H9 (cell line): ENCODE measurements around the gene CDH4. TPM values are rescaled to one million over a fixed set of nuclear protein-coding genes. Genes with fewer than 3 reads are reported as not detected.

Experiments used
- DNase-seq: peaks from one replicate; pipeline ENCODE4 v3.0.0-alpha.2; 2017
- H2AFZ ChIP-seq: one replicate; pipeline ENCODE4 v1.6.1; 2013; ENCODE audit warnings: mild to moderate bottlenecking, low read length, control low read depth, moderate library complexity
- H2AK5ac ChIP-seq: 2 replicates; pipeline ENCODE4 v1.6.1; 2013; ENCODE audit warnings: low read length, control low read depth, mixed read lengths; ENCODE audit not compliant: insufficient read length
- H2BK120ac ChIP-seq: one replicate; pipeline ENCODE4 v1.6.1; 2013; ENCODE audit warnings: low read depth, mild to moderate bottlenecking, low read length, control low read depth, inconsistent platforms; ENCODE audit not compliant: poor library complexity, severe bottlenecking
- H2BK12ac ChIP-seq: 2 replicates; pipeline ENCODE4 v1.6.1; 2013; ENCODE audit warnings: low read length, control low read depth, mixed read lengths, low read depth; ENCODE audit not compliant: insufficient read length
- H2BK15ac ChIP-seq: 2 replicates; pipeline ENCODE4 v1.6.1; 2013; ENCODE audit warnings: low read depth, low read length, control low read depth
- H2BK20ac ChIP-seq: one replicate; pipeline ENCODE4 v1.6.1; 2013; ENCODE audit warnings: low read depth, mild to moderate bottlenecking, low read length, control low read depth, inconsistent platforms; ENCODE audit not compliant: poor library complexity, severe bottlenecking
- H2BK5ac ChIP-seq: 2 replicates; pipeline ENCODE4 v1.6.1; 2013; ENCODE audit warnings: low read length, control low read depth, mixed read lengths; ENCODE audit not compliant: insufficient read length
- H3K14ac ChIP-seq: 2 replicates; pipeline ENCODE4 v1.6.1; 2013; ENCODE audit warnings: low read length, control low read depth; ENCODE audit not compliant: insufficient read depth
- H3K18ac ChIP-seq: 2 replicates; pipeline ENCODE4 v1.6.1; 2013; ENCODE audit warnings: low read depth, mild to moderate bottlenecking, mixed read lengths, low read length, control low read depth; ENCODE audit not compliant: insufficient read length
- H3K23ac ChIP-seq: 2 replicates; pipeline ENCODE4 v1.6.1; 2013; ENCODE audit warnings: low read length, control low read depth, mixed read lengths, low read depth; ENCODE audit not compliant: insufficient read length
- H3K23me2 ChIP-seq: 2 replicates; pipeline ENCODE4 v1.6.1; 2013; ENCODE audit warnings: low read depth, mild to moderate bottlenecking, mixed read lengths, low read length, control low read depth; ENCODE audit not compliant: insufficient read length, poor library complexity, severe bottlenecking
- H3K27ac ChIP-seq: 2 replicates; pipeline ENCODE4 v1.5.1; 2013; ENCODE audit warnings: low read length, control low read depth, mixed read lengths, low read depth; ENCODE audit not compliant: insufficient read length
- H3K27me3 ChIP-seq: 2 replicates; pipeline ENCODE4 v1.6.1; 2013; ENCODE audit warnings: low read length, control low read depth, inconsistent platforms; ENCODE audit not compliant: insufficient read depth
- H3K4ac ChIP-seq: 2 replicates; pipeline ENCODE4 v1.6.1; 2013; ENCODE audit warnings: low read depth, mild to moderate bottlenecking, control low read depth, inconsistent platforms, low read length, moderate library complexity
- H3K4me1 ChIP-seq: 2 replicates; pipeline ENCODE4 v1.6.1; 2013; ENCODE audit warnings: low read length, control low read depth, inconsistent platforms; ENCODE audit not compliant: insufficient read depth
- H3K4me2 ChIP-seq: 2 replicates; pipeline ENCODE4 v1.6.1; 2013; ENCODE audit warnings: low read length, control low read depth, mixed read lengths; ENCODE audit not compliant: insufficient read length, insufficient read depth
- H3K56ac ChIP-seq: 2 replicates; pipeline ENCODE4 v1.6.1; 2013; ENCODE audit warnings: low read depth, mild to moderate bottlenecking, mixed read lengths, low read length, control low read depth; ENCODE audit not compliant: insufficient read length
- H3K79me1 ChIP-seq: 2 replicates; pipeline ENCODE4 v1.6.1; 2013; ENCODE audit warnings: low read depth, mild to moderate bottlenecking, moderate library complexity, low read length, control low read depth, inconsistent platforms; ENCODE audit not compliant: insufficient read depth, poor library complexity, severe bottlenecking
- H3K79me2 ChIP-seq: 2 replicates; pipeline ENCODE4 v1.6.1; 2013; ENCODE audit warnings: low read length, control low read depth, inconsistent platforms; ENCODE audit not compliant: insufficient read depth
- H3K9ac ChIP-seq: 2 replicates; pipeline ENCODE4 v1.6.1; 2013; ENCODE audit warnings: low read length, control low read depth, mixed read lengths; ENCODE audit not compliant: insufficient read length; ENCODE audit errors: extremely low read depth
- H3K9me3 ChIP-seq: one replicate; pipeline ENCODE4 v1.6.1; 2013; ENCODE audit warnings: low read depth, low read length, inconsistent platforms; ENCODE audit not compliant: control insufficient read depth
- H3T11ph ChIP-seq: one replicate; pipeline ENCODE4 v1.6.1; 2013; ENCODE audit warnings: mild to moderate bottlenecking, low read length, control low read depth, inconsistent platforms
- H4K20me1 ChIP-seq: one replicate; pipeline ENCODE4 v1.6.1; 2013; ENCODE audit not compliant: control insufficient read depth, insufficient read length, insufficient read depth
- H4K5ac ChIP-seq: 2 replicates; pipeline ENCODE4 v1.6.1; 2013; ENCODE audit warnings: low read depth, mild to moderate bottlenecking, mixed read lengths, low read length, control low read depth; ENCODE audit not compliant: insufficient read length
- H4K8ac ChIP-seq: replicated peaks from 2 replicates; pipeline ENCODE4 v1.6.1; 2013; ENCODE audit warnings: low read length, control low read depth, mixed read lengths, low read depth; ENCODE audit not compliant: insufficient read length
- H4K91ac ChIP-seq: 2 replicates; pipeline ENCODE4 v1.6.1; 2013; ENCODE audit warnings: low read depth, mild to moderate bottlenecking, moderate library complexity, mixed read lengths, low read length, control low read depth; ENCODE audit not compliant: insufficient read length
- H3K27ac Mint-ChIP-seq, 3 experiments: 2 replicates in 2 of 3; 3 replicates in 1 of 3; pipeline ENCODE4 v1.8.0; 2020 to 2021; ENCODE audit warnings: mixed read lengths in 3 of 3, mild to moderate bottlenecking in 1 of 3, moderate library complexity in 1 of 3
- H3K27me3 Mint-ChIP-seq: 2 replicates; pipeline ENCODE4 v1.8.0; 2021; ENCODE audit warnings: low read depth, mild to moderate bottlenecking, moderate library complexity, mixed read lengths
- H3K36me3 Mint-ChIP-seq, 3 experiments: 2 replicates in 2 of 3; 3 replicates in 1 of 3; pipeline ENCODE4 v1.8.0; 2020 to 2021; ENCODE audit warnings: low read depth in 3 of 3, mixed read lengths in 3 of 3; ENCODE audit not compliant: insufficient read depth in 1 of 3
- H3K4me1 Mint-ChIP-seq, 2 experiments: 2 replicates each; pipeline ENCODE4 v1.8.0; 2020; ENCODE audit warnings: mixed read lengths in 2 of 2
- H3K4me3 Mint-ChIP-seq, 2 experiments: 2 replicates in 1 of 2; 3 replicates in 1 of 2; pipeline ENCODE4 v1.8.0; 2020 to 2021; ENCODE audit warnings: mild to moderate bottlenecking in 2 of 2, mixed read lengths in 2 of 2, moderate library complexity in 1 of 2
- H3K9me3 Mint-ChIP-seq, 2 experiments: 2 replicates in 1 of 2; 3 replicates in 1 of 2; pipeline ENCODE4 v1.8.0; 2020; ENCODE audit warnings: mild to moderate bottlenecking in 2 of 2, mixed read lengths in 2 of 2, moderate library complexity in 1 of 2
- CTCF ChIP-seq: fragments of 200-600 bp; sonication (generic); conservative IDR thresholded peaks from 3 replicates; pipeline ENCODE4 v1.8.0; 2021; ENCODE audit warnings: antibody characterized with exemption, mild to moderate bottlenecking
- WGBS: extraction: QIAGEN DNeasy Blood & Tissue Kit; methylation state at CpG from one replicate; pipeline ENCODE4 v1.1.7; 2013; ENCODE audit warnings: missing lambda C conversion rate, low lambda C conversion rate, mixed read lengths; ENCODE audit not compliant: insufficient read length; ENCODE audit errors: extremely low coverage; 5-methylcytosine and 5-hydroxymethylcytosine counted together
- total RNA-seq: library from RNA; stranded (reverse); gene quantifications from 2 replicates; pipeline ENCODE4 v1.2.1, GENCODE V29; 2021

The CDH4 gene
- total RNA-seq, 1 experiment from 2014 or later: 3.0 TPM

DNA sequence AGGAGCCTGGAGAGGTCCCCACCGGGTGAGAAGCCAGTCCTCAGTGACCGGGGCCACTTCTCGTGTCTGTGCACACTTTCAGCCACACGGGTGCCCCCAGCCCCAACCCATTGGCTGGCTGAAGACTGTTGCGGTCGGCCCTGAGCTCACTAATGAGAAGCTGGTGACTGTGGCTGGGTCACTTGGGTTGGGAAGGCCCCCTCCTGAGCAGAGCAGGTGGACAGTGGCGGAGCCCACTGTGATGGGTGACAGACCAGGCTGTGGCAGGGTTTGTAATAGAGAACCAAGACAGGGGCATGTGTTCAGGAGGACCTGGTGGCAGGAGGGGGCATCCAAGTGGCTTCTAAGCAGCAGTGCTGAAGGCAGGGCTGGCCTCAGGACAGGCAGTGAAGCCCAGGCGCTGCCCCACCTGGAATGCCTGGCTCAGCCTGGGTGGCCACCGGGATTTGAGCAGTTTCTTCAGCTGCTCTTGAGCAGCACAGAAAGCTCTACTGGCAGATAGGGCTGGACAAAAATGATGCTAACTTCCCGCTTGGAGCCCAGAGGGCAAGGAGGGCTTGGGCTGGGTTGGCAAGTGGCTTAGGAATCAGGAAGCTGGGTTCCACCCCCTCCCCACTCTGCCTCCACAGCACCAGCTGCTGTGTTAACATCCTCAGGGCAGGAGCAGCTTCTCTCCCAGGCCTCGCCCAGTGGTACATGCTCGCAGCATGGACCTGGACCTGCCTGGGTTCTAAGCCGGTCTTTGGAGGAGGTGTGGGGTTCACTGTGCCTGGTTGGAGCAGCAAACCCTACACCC, 256.4 kb downstream of the CDH4 start:
- Histone ChIP-seq H4K5ac (no peak overlapping the region), H3K79me1 (no peaks in the 10 kb centered on the region), H2BK15ac (no peak overlapping the region), H4K20me1 (no peaks in the 10 kb centered on the region), H3K27me3 (no peaks in the 10 kb centered on the region; the same call in 1 of the 2 replicates), H3K23me2 (no peaks in the 10 kb centered on the region), H3K4me2 (no peak overlapping the region), H3T11ph (no peak overlapping the region), H3K14ac (no peak overlapping the region), H2AK5ac (no peak overlapping the region), H3K79me2 (no peaks in the 10 kb centered on the region), H4K8ac (no peak overlapping the region), H2BK12ac (no peak overlapping the region), H3K27ac (no peak overlapping the region), H2BK20ac (no peak overlapping the region), H3K56ac (no peak overlapping the region), H3K9me3 (no peaks in the 10 kb centered on the region), H3K23ac (no peak overlapping the region), H2AFZ (no peak overlapping the region), H3K4me1 (no peaks in the 10 kb centered on the region), H4K91ac (no peak overlapping the region), H3K18ac (no peak overlapping the region), H2BK5ac (no peak overlapping the region), H3K9ac (no peak overlapping the region), H2BK120ac (no peak overlapping the region), H3K4ac (no peak overlapping the region)
- no peak for DNase-seq
- Mint-ChIP-seq H3K27me3 (peaks cover 27% of the 10 kb centered on the region), H3K27ac (peak overlapping the region in 1 of 3 experiments; percentile 44; a peak in 1 of 7 replicates), H3K4me1 (peaks cover 37 to 40% of the 10 kb centered on the region in 2 experiments), H3K4me3 (no peak overlapping the region), H3K36me3 (no peaks in the 10 kb centered on the region), H3K9me3 (no peaks in the 10 kb centered on the region)
- no CpG with 5 or more reads among the region's 13 CpGs for WGBS
- no peak for TF ChIP-seq CTCF
